Thyroid gland (tissue), 4 donors: Measurements from ENCODE around the gene MICU2.

Experiments used
- POLR2A ChIP-seq, 2 donors: fragments of 450-650 bp; IDR thresholded peaks; one replicate each; pipeline ENCODE4 v1.6.1; 2017; ENCODE audit warnings: antibody characterized with exemption in 2 of 2, mild to moderate bottlenecking in 2 of 2, moderate library complexity in 1 of 2
- TF ChIP-seq, protein P1 (sequence below), 6 experiments: fragments of 200-600 bp in 3 of 6; fragments of 450-650 bp in 3 of 6; sonication (generic) in 3 of 6; IDR thresholded peaks; one replicate each; pipeline ENCODE4 v1.5.1; 2016 to 2019; ENCODE audit warnings: antibody characterized with exemption in 6 of 6, mild to moderate bottlenecking in 2 of 6, inconsistent platforms in 1 of 6, moderate library complexity in 1 of 6

DNA sequence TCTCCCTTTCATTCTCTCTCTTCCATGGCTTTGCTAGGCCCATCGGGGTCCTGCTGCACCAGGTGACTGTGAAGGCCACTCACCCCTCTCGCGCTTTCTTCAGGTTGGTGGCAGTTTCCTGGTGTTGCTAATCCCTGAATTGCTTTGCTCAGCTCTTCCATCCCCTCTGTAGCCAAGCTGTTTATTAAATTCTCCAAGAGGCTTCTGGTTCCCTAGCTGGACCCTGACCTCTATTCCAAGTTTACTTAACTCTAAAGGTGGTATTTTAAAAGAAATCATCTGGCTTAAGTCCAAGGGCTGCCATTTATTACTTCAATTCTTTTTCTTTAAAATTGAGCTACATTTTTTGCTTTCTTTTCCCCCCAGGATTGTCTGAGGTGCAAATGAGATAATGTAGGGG, 32.7 kb upstream of the MICU2 start:
- TF ChIP-seq POLR2A (IDR thresholded peaks at IDR 0.05) = no peak
- TF ChIP-seq, protein P1, sequence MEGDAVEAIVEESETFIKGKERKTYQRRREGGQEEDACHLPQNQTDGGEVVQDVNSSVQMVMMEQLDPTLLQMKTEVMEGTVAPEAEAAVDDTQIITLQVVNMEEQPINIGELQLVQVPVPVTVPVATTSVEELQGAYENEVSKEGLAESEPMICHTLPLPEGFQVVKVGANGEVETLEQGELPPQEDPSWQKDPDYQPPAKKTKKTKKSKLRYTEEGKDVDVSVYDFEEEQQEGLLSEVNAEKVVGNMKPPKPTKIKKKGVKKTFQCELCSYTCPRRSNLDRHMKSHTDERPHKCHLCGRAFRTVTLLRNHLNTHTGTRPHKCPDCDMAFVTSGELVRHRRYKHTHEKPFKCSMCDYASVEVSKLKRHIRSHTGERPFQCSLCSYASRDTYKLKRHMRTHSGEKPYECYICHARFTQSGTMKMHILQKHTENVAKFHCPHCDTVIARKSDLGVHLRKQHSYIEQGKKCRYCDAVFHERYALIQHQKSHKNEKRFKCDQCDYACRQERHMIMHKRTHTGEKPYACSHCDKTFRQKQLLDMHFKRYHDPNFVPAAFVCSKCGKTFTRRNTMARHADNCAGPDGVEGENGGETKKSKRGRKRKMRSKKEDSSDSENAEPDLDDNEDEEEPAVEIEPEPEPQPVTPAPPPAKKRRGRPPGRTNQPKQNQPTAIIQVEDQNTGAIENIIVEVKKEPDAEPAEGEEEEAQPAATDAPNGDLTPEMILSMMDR (IDR thresholded peaks at IDR 0.05) = no peak
